GM23338 (cell line): ENCODE measurements around the gene ATP5F1A. TPM values are rescaled to one million over a fixed set of nuclear protein-coding genes. Genes with fewer than 3 reads are reported as not detected.

Experiments
- ATAC-seq: fragments of 200-7000 bp; cut with Tn5 transposase; 3 replicates; pipeline ENCODE4 v1.9.1; 2020
- DNase-seq: peaks from one replicate; pipeline ENCODE4 v3.0.0-alpha.2; 2015; ENCODE audit warnings: low spot score
- H2AFZ ChIP-seq: fragments of 200-600 bp; sonication (generic); 2 replicates; pipeline ENCODE4 v1.8.0; 2016; ENCODE audit warnings: antibody characterized with exemption, mild to moderate bottlenecking, moderate library complexity
- H3F3A ChIP-seq: fragments of 200-600 bp; sonication (generic); replicated peaks from 2 replicates; pipeline ENCODE4 v1.8.0; 2017; ENCODE audit warnings: antibody characterized with exemption, mixed run types, low read depth
- H3K27ac ChIP-seq: fragments of 200-600 bp; sonication (generic); 2 replicates; pipeline ENCODE4 v1.6.1; 2016; ENCODE audit warnings: low read depth
- H3K27me3 ChIP-seq: fragments of 200-600 bp; sonication (generic); 2 replicates; pipeline ENCODE4 v1.8.0; 2016; ENCODE audit warnings: mild to moderate bottlenecking, mixed run types, moderate library complexity; ENCODE audit not compliant: insufficient read depth
- H3K36me3 ChIP-seq: fragments of 200-600 bp; sonication (generic); 2 replicates; pipeline ENCODE4 v1.8.0; 2016; ENCODE audit warnings: mild to moderate bottlenecking; ENCODE audit not compliant: insufficient read depth
- H3K4me1 ChIP-seq: fragments of 200-600 bp; sonication (generic); 2 replicates; pipeline ENCODE4 v1.8.0; 2016; ENCODE audit warnings: mild to moderate bottlenecking, moderate library complexity; ENCODE audit not compliant: insufficient read depth
- H3K4me2 ChIP-seq: fragments of 200-600 bp; sonication (generic); 2 replicates; pipeline ENCODE4 v1.7.1; 2017; ENCODE audit warnings: mixed run types
- H3K4me3 ChIP-seq: fragments of 200-600 bp; sonication (generic); 2 replicates; pipeline ENCODE4 v1.6.1; 2016; ENCODE audit warnings: mixed run types
- H3K79me2 ChIP-seq: fragments of 200-600 bp; sonication (generic); replicated peaks from 2 replicates; pipeline ENCODE4 v1.8.0; 2017; ENCODE audit warnings: mild to moderate bottlenecking; ENCODE audit not compliant: insufficient read depth
- H3K9me2 ChIP-seq: fragments of 200-600 bp; sonication (generic); 2 replicates; pipeline ENCODE4 v1.8.0; 2017; ENCODE audit not compliant: insufficient read depth
- H4K20me1 ChIP-seq: fragments of 200-600 bp; sonication (generic); replicated peaks from 2 replicates; pipeline ENCODE4 v1.8.0; 2017; ENCODE audit warnings: mild to moderate bottlenecking; ENCODE audit not compliant: insufficient read depth
- H3K27ac Mint-ChIP-seq: 2 replicates; pipeline ENCODE4 v1.8.0; 2020; ENCODE audit warnings: inconsistent platforms, mild to moderate bottlenecking, moderate library complexity, mixed read lengths
- H3K27me3 Mint-ChIP-seq: 3 replicates; pipeline ENCODE4 v1.8.0; 2022; ENCODE audit warnings: low read depth, mild to moderate bottlenecking, moderate library complexity, mixed read lengths, inconsistent platforms; ENCODE audit not compliant: insufficient read depth, poor library complexity
- H3K36me3 Mint-ChIP-seq: 3 replicates; pipeline ENCODE4 v1.8.0; 2021; ENCODE audit warnings: low read depth, mild to moderate bottlenecking, inconsistent platforms, moderate library complexity, mixed read lengths
- H3K4me1 Mint-ChIP-seq: 3 replicates; pipeline ENCODE4 v1.8.0; 2020; ENCODE audit warnings: mild to moderate bottlenecking, inconsistent platforms, mixed read lengths
- H3K4me3 Mint-ChIP-seq: 3 replicates; pipeline ENCODE4 v1.8.0; 2021; ENCODE audit warnings: moderate library complexity, mild to moderate bottlenecking, inconsistent platforms, mixed read lengths
- H3K9me3 Mint-ChIP-seq: 3 replicates; pipeline ENCODE4 v1.8.0; 2020; ENCODE audit warnings: moderate library complexity, mild to moderate bottlenecking, inconsistent platforms, mixed read lengths
- CREB1 ChIP-seq: fragments of 250-450 bp; sonication (Bioruptor Pico); IDR thresholded peaks from 2 replicates; pipeline ENCODE4 v1.5.0; 2020; ENCODE audit warnings: low read depth, mild to moderate bottlenecking, moderate library complexity
- ETS1 ChIP-seq: IDR thresholded peaks from 2 replicates; pipeline ENCODE4 v1.6.1; 2016; ENCODE audit warnings: antibody characterized with exemption
- EZH2 ChIP-seq: fragments of 200-600 bp; sonication (generic); IDR thresholded peaks from one replicate; pipeline ENCODE4 v1.8.0; 2017; ENCODE audit warnings: antibody characterized with exemption, mild to moderate bottlenecking, low read depth; ENCODE audit not compliant: unreplicated experiment
- EZH2phosphoT487 ChIP-seq: fragments of 200-600 bp; sonication (generic); IDR thresholded peaks from one replicate; pipeline ENCODE4 v1.8.1; 2018; ENCODE audit warnings: antibody characterized with exemption; ENCODE audit not compliant: unreplicated experiment
- JUNB ChIP-seq: IDR thresholded peaks from one replicate; pipeline ENCODE4 v1.6.1; 2016; ENCODE audit warnings: antibody characterized with exemption; ENCODE audit not compliant: unreplicated experiment
- NANOG ChIP-seq: IDR thresholded peaks from 2 replicates; pipeline ENCODE4 v1.6.1; 2016; ENCODE audit warnings: antibody characterized with exemption, borderline replicate concordance
- POLR2AphosphoS5 ChIP-seq: IDR thresholded peaks from 2 replicates; pipeline ENCODE4 v1.6.1; 2016; ENCODE audit warnings: antibody characterized with exemption, low read depth
- REST ChIP-seq: IDR thresholded peaks from one replicate; pipeline ENCODE4 v1.6.1; 2018; ENCODE audit warnings: antibody characterized with exemption; ENCODE audit not compliant: unreplicated experiment
- STAT1 ChIP-seq: IDR thresholded peaks from one replicate; pipeline ENCODE4 v1.6.1; 2016; ENCODE audit warnings: antibody characterized with exemption; ENCODE audit not compliant: unreplicated experiment
- ZNF114 ChIP-seq: fragments of 250-450 bp; sonication (Bioruptor Pico); IDR thresholded peaks from 2 replicates; pipeline ENCODE4 v1.5.0; 2020; ENCODE audit warnings: mild to moderate bottlenecking, moderate library complexity
- ZNF331 ChIP-seq: fragments of 250-450 bp; sonication (Bioruptor Pico); IDR thresholded peaks from 2 replicates; pipeline ENCODE4 v1.5.0; 2020; ENCODE audit warnings: low read depth, mild to moderate bottlenecking, moderate library complexity
- polyA plus RNA-seq: library from polyadenylated mRNA; unstranded; fragments of >200 nt; fragmentation: Nextera tagmentation; extraction: Ambion mirVana; gene quantifications from 2 replicates; pipeline ENCODE4 v1.2.1, GENCODE V29; 2016
- total RNA-seq: library from RNA; depleted of rRNA; stranded (reverse); fragments of >200 nt; shearing (Covaris generic); gene quantifications from 2 replicates; pipeline ENCODE4 v1.2.3, GENCODE V29; 2014

ATP5F1A gene
- total and polyA plus RNA-seq, 2 experiments from 2014 or later = 353 to 822 TPM

GRCh38 chr18:46113751-46114150, 15.7 kb upstream of the ATP5F1A start (continued):
- TF ChIP-seq REST = no peak
- TF ChIP-seq ZNF114 (CRISPR knock-in tag) = no peak
- TF ChIP-seq EZH2phosphoT487 = no peak
- TF ChIP-seq STAT1 = no peak
- no peak for TF ChIP-seq EZH2
- no peak for TF ChIP-seq ETS1
- no peak for TF ChIP-seq CREB1 (CRISPR knock-in tag)

GRCh38 chr18:46110406-46110805, 12.3 kb upstream of the ATP5F1A start:
- Histone ChIP-seq H3K36me3 (peaks cover 32% of the 10 kb centered on the region), H2AFZ (no peak overlapping the region), H3K27ac (no peak overlapping the region), H3K4me1 (no peaks in the 10 kb centered on the region), H3K79me2 (peaks cover 47% of the 10 kb centered on the region), H3K4me2 (no peak overlapping the region), H3K4me3 (no peak overlapping the region), H3F3A (no peaks in the 10 kb centered on the region), H3K9me2 (no peaks in the 10 kb centered on the region), H4K20me1 (peaks cover 16% of the 10 kb centered on the region), H3K27me3 (no peaks in the 10 kb centered on the region)
- DNase-seq (no peak), ATAC-seq (no peak)
- Mint-ChIP-seq H3K9me3 (no peaks in the 10 kb centered on the region), H3K27me3 (no peaks in the 10 kb centered on the region), H3K4me1 (no peaks in the 10 kb centered on the region), H3K4me3 (no peak overlapping the region), H3K36me3 (peaks cover 77% of the 10 kb centered on the region), H3K27ac (0 out of 2 replicates have a peak overlapping the region, but pooled peaks have one; percentile 31)
- TF ChIP-seq STAT1 (no peak), ETS1 (no peak), JUNB (no peak), REST (no peak), EZH2 (no peak), POLR2AphosphoS5 (no peak), ZNF331 (no peak), NANOG (no peak), EZH2phosphoT487 (no peak)
